GM21381 (cell line): Measurements from ENCODE around the gene ACTBL2.

Experiments used
- ATAC-seq: cut with Tn5 transposase; IDR thresholded peaks from one replicate; pipeline ENCODE4 v1.9.1; 2021; ENCODE audit warnings: mild to moderate bottlenecking, moderate library complexity; ENCODE audit not compliant: unreplicated experiment

ACTBL2 gene

GRCh38 chr5:57450991-57451876, 31.4 kb downstream of the ACTBL2 start:
- no peak for ATAC-seq

- no peak for ATAC-seq
Measured at GRCh38 chr5:57448751-57449150, 33.9 kb downstream of the ACTBL2 start.

- no peak for ATAC-seq
Measured at GRCh38 chr5:57448287-57448686, 34.3 kb downstream of the ACTBL2 start.

GRCh38 chr5:57447658-57448057, 35.0 kb downstream of the ACTBL2 start:
- no peak for ATAC-seq

- no peak for ATAC-seq
Measured at GRCh38 chr5:57446966-57447365, 35.6 kb downstream of the ACTBL2 start.

- ATAC-seq, result no peak
Measured at GRCh38 chr5:57445705-57446037, 36.9 kb downstream of the ACTBL2 start.

GRCh38 chr5:57445006-57445704, 37.5 kb downstream of the ACTBL2 start:
- ATAC-seq, result no peak

GRCh38 chr5:57442080-57442839, 40.4 kb downstream of the ACTBL2 start:
- ATAC-seq, result peak; percentile 56

GRCh38 chr5:57441557-57441956, 41.1 kb downstream of the ACTBL2 start:
- ATAC-seq, result no peak

- ATAC-seq, result no peak
Measured at GRCh38 chr5:57439601-57440000, 43.0 kb downstream of the ACTBL2 start.

GRCh38 chr5:57437976-57438805, 44.4 kb downstream of the ACTBL2 start:
- ATAC-seq, result no peak

GRCh38 chr5:57436586-57436985, 46.0 kb downstream of the ACTBL2 start:
- no peak for ATAC-seq

- no peak for ATAC-seq
Measured at GRCh38 chr5:57435701-57436134, 46.9 kb downstream of the ACTBL2 start.

- no peak for ATAC-seq
Measured at GRCh38 chr5:57434683-57435082, 47.9 kb downstream of the ACTBL2 start.

GRCh38 chr5:57434227-57434640, 48.4 kb downstream of the ACTBL2 start:
- no peak for ATAC-seq

GRCh38 chr5:57432876-57433275, 49.7 kb downstream of the ACTBL2 start:
- ATAC-seq, result no peak

- no peak for ATAC-seq
Measured at GRCh38 chr5:57431759-57432158, 50.9 kb downstream of the ACTBL2 start.
